ENCODE measurements around the gene NCR3LG1. TPM values are rescaled to one million over a fixed set of nuclear protein-coding genes. Genes with fewer than 3 reads are reported as not detected.

NCR3LG1 gene
- total and polyA plus RNA-seq, 5 experiments from 2014 or later: 0.03 to 5.7 (median 0.28) TPM

- POLR2A ChIA-PET: no interaction called here
- peaks cover 0 to 12% (median 0%) of the 10 kb centered on the region in 4 donors for H3K4me1 Mint-ChIP-seq
- no peaks in the 10 kb centered on the region for H3K9me3 Mint-ChIP-seq
- no peaks in the 10 kb centered on the region for H3K36me3 Mint-ChIP-seq
- DNase-seq (no peak), ATAC-seq (no peak)
- H3K27me3 Mint-ChIP-seq: no peaks in the 10 kb centered on the region
- H3K4me3 Mint-ChIP-seq: peak overlapping the region in 1 of 10 donors; percentile 40
- peak overlapping the region in 1 of 10 donors; percentile 42 for H3K27ac Mint-ChIP-seq
Measured at GRCh38 chr11:17400048-17400775, 48.6 kb downstream of the NCR3LG1 start.

- DNase-seq (no peak), ATAC-seq (no peak)
- H3K27me3 Mint-ChIP-seq: no peaks in the 10 kb centered on the region
- peaks cover 0 to 12% (median 0%) of the 10 kb centered on the region in 4 donors for H3K4me1 Mint-ChIP-seq
- H3K36me3 Mint-ChIP-seq: no peaks in the 10 kb centered on the region
- no peak overlapping the region for H3K4me3 Mint-ChIP-seq
- POLR2A ChIA-PET: interaction anchor here (0.5 kb wide), 1 partner anchor 33 kb away, joined by 3 read pairs; no protein-coding TSS in a partner anchor
- no peaks in the 10 kb centered on the region for H3K9me3 Mint-ChIP-seq
- peak overlapping the region in 1 of 10 donors; percentile 11 for H3K27ac Mint-ChIP-seq
Measured at GRCh38 chr11:17401316-17401715, 49.7 kb downstream of the NCR3LG1 start.

- no peaks in the 10 kb centered on the region for H3K36me3 Mint-ChIP-seq
- DNase-seq (no peak), ATAC-seq (no peak)
- peaks cover 0 to 12% (median 0%) of the 10 kb centered on the region in 4 donors for H3K4me1 Mint-ChIP-seq
- POLR2A ChIA-PET: no interaction called here
- H3K9me3 Mint-ChIP-seq: no peaks in the 10 kb centered on the region
- H3K27ac Mint-ChIP-seq: no peak overlapping the region
- H3K4me3 Mint-ChIP-seq: no peak overlapping the region
- H3K27me3 Mint-ChIP-seq: no peaks in the 10 kb centered on the region
Measured at GRCh38 chr11:17401841-17402240, 50.2 kb downstream of the NCR3LG1 start.

- H3K9me3 Mint-ChIP-seq: no peaks in the 10 kb centered on the region
- H3K27me3 Mint-ChIP-seq: no peaks in the 10 kb centered on the region
- ATAC-seq (no peak), DNase-seq (no peak)
- POLR2A ChIA-PET: no interaction called here
- no peak overlapping the region for H3K4me3 Mint-ChIP-seq
- H3K27ac Mint-ChIP-seq: no peak overlapping the region
- H3K4me1 Mint-ChIP-seq: peaks cover 0 to 12% (median 0%) of the 10 kb centered on the region in 4 donors
- H3K36me3 Mint-ChIP-seq: no peaks in the 10 kb centered on the region
Measured at GRCh38 chr11:17402486-17402885, 50.9 kb downstream of the NCR3LG1 start.

- Mint-ChIP-seq H3K9me3 (no peaks in the 10 kb centered on the region), H3K4me1 (peaks cover 0 to 12% (median 0%) of the 10 kb centered on the region in 4 donors), H3K4me3 (no peak overlapping the region), H3K36me3 (no peaks in the 10 kb centered on the region), H3K27me3 (no peaks in the 10 kb centered on the region), H3K27ac (no peak overlapping the region)
- ATAC-seq (no peak), DNase-seq (no peak)
- POLR2A ChIA-PET: no interaction called here
Measured at GRCh38 chr11:17403980-17404759, 52.6 kb downstream of the NCR3LG1 start.

- Mint-ChIP-seq H3K4me1 (peaks cover 0 to 7% (median 0%) of the 10 kb centered on the region in 4 donors), H3K27ac (no peak overlapping the region), H3K36me3 (no peaks in the 10 kb centered on the region), H3K4me3 (no peak overlapping the region), H3K27me3 (no peaks in the 10 kb centered on the region), H3K9me3 (no peaks in the 10 kb centered on the region)
- ATAC-seq (no peak), DNase-seq (no peak)
- POLR2A ChIA-PET: no interaction called here
Measured at GRCh38 chr11:17405232-17406005, 53.8 kb downstream of the NCR3LG1 start.

GRCh38 chr11:17406082-17406817 is 54.6 kb downstream of the NCR3LG1 start:
- no peaks in the 10 kb centered on the region for H3K36me3 Mint-ChIP-seq
- POLR2A ChIA-PET: no interaction called here
- H3K27me3 Mint-ChIP-seq: peaks cover 0 to 5% (median 0%) of the 10 kb centered on the region in 5 donors
- no peak overlapping the region for H3K4me3 Mint-ChIP-seq
- H3K9me3 Mint-ChIP-seq: no peaks in the 10 kb centered on the region
- H3K27ac Mint-ChIP-seq: no peak overlapping the region
- ATAC-seq (no peak), DNase-seq (no peak)
- no peaks in the 10 kb centered on the region for H3K4me1 Mint-ChIP-seq

GRCh38 chr11:17406818-17407149 is 55.2 kb downstream of the NCR3LG1 start:
- DNase-seq (no peak), ATAC-seq (no peak)
- Mint-ChIP-seq H3K27me3 (peaks cover 0 to 5% (median 0%) of the 10 kb centered on the region in 5 donors), H3K4me1 (peaks cover 0 to 3% (median 0%) of the 10 kb centered on the region in 4 donors), H3K9me3 (no peaks in the 10 kb centered on the region), H3K36me3 (no peaks in the 10 kb centered on the region), H3K4me3 (no peak overlapping the region), H3K27ac (no peak overlapping the region)
- POLR2A ChIA-PET: no interaction called here

- Mint-ChIP-seq H3K4me3 (no peak overlapping the region), H3K27ac (peak overlapping the region in 1 of 10 donors; percentile 31), H3K9me3 (no peaks in the 10 kb centered on the region), H3K4me1 (peaks cover 0 to 3% (median 0%) of the 10 kb centered on the region in 4 donors), H3K36me3 (no peaks in the 10 kb centered on the region), H3K27me3 (peaks cover 0 to 6% (median 0%) of the 10 kb centered on the region in 5 donors)
- POLR2A ChIA-PET: no interaction called here
- DNase-seq (no peak), ATAC-seq (no peak)
Measured at GRCh38 chr11:17407575-17407974, 56.0 kb downstream of the NCR3LG1 start.

GRCh38 chr11:17408026-17408425 is 56.4 kb downstream of the NCR3LG1 start:
- Mint-ChIP-seq H3K9me3 (no peaks in the 10 kb centered on the region), H3K36me3 (no peaks in the 10 kb centered on the region), H3K27me3 (peaks cover 0 to 9% (median under 1%) of the 10 kb centered on the region in 5 donors), H3K27ac (peak overlapping the region in 1 of 10 donors; percentile 4), H3K4me3 (no peak overlapping the region), H3K4me1 (peaks cover 0 to 3% (median 0%) of the 10 kb centered on the region in 4 donors)
- POLR2A ChIA-PET: interaction anchor here (0.6 kb wide), 1 partner anchor 258 kb away, joined by 4 read pairs; no protein-coding TSS in a partner anchor
- no peak for ATAC-seq
- DNase-seq: no peak

- H3K36me3 Mint-ChIP-seq: no peaks in the 10 kb centered on the region
- H3K4me3 Mint-ChIP-seq: no peak overlapping the region
- no peaks in the 10 kb centered on the region for H3K9me3 Mint-ChIP-seq
- DNase-seq (no peak), ATAC-seq (no peak)
- POLR2A ChIA-PET: interaction anchor here (0.6 kb wide), 2 partner anchors 191 to 259 kb away, joined by 3 to 4 read pairs; no protein-coding TSS in a partner anchor
- H3K4me1 Mint-ChIP-seq: peaks cover 0 to 3% (median 0%) of the 10 kb centered on the region in 4 donors
- peak overlapping the region in 1 of 10 donors; percentile 20 for H3K27ac Mint-ChIP-seq
- H3K27me3 Mint-ChIP-seq: peaks cover 4 to 10% (median 7%) of the 10 kb centered on the region in 5 donors
Measured at GRCh38 chr11:17408641-17409040, 57.0 kb downstream of the NCR3LG1 start.
